Stimulated activated CD8-positive, alpha-beta memory T cell treated with anti-CD3 and anti-CD28 coated beads, Interleukin-7, amount 100 ng/mL, for 24 hours (primary cell): ENCODE measurements around the gene IL19.

Source experiments
- DNase-seq: peaks from one replicate; pipeline ENCODE4 v3.0.0-alpha.2; 2020; ENCODE audit warnings: low read depth

Gene IL19

GRCh38 chr1:206800891-206801290, 30.3 kb downstream of the IL19 start:
- no peak for DNase-seq

GRCh38 chr1:206801467-206801866, 30.9 kb downstream of the IL19 start:
- DNase-seq = no peak

GRCh38 chr1:206802401-206802800, 31.8 kb downstream of the IL19 start:
- DNase-seq = no peak

GRCh38 chr1:206803221-206803730, 32.7 kb downstream of the IL19 start:
- peak; percentile 40 for DNase-seq

DNA sequence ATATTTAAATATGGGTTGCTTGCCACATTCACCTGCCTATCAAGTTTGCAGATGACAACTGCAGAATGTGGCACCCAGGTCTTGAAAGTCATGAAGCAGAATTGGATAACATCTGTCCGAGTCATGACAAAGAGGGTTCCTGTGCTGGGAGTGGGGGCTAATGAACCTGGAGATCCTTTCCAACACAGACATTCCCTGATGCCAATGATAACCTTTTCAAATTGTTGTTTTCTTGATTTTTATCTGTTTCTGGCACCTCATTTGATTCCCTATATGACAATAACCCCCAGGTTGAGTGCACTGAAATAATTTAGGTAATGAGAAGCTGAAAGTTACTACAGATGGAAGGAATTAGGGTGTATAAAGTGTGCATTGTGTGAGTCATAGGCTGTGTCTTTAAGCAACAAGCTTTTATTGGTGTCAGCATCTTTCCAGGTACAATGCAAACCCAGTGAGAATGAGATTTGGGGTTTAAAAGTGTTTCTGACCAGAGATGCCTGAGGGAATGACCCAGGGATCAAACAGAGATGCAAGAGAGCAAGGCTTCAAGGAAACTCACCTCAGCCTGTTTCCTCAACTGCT, 33.7 kb downstream of the IL19 start:
- no peak for DNase-seq

DNA sequence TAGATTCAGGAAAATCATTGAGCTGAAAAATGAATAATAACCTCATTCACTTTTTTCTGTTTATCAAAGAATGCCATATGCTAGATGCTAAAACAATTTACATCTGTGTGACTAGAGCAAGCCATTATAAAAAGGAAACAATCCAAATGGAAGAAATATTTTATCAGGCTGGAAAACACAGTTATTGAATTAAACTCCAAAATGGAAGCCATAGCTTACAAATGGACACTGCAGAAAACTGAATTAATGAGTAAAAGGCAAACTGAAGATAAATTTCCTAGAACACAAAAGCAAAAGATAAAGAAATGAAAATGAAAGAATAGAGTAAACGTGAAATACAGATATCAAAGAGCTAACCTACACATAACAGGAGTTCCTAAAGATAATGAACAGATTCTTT, 34.8 kb downstream of the IL19 start:
- DNase-seq = no peak

DNA sequence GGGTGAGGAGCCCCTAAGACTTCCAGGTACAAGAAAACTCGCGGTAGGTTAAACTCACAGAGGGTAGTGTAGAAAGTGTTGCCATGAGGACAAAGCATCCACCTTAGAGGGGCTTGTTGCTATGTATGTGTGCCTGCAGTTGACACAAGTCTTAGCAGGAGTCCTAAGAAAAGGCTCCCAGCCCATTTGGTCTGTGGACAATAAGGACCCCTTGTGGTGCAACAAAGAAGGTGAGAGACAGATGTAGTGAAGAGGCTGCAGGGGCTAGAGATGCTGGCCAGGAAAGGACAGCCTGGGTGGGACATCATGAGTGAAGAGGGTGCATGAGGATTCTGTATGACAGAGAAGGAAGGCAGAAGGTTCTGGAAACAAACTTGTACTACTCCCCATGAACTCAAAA, 38.0 kb downstream of the IL19 start:
- no peak for DNase-seq

GRCh38 chr1:206809504-206810084, 39.0 kb downstream of the IL19 start:
- DNase-seq = no peak

DNA sequence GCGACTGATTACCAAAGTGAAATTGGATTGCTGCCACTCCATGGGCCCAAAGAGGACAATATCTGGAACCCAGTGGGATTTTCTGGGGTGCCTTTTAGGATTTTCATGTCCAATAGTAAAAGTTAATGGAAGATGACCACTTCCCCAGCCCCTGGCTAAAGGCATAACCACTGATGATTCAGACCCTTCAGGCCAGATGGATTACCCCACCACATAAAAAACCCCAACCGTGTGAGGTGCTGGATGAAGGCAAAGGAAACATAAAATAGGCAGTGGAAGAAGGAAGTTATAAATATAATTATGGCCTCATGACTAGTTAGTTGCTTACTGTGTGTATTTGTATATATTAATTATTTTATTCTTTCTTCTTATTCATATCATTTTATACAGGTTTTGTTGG, 41.9 kb downstream of the IL19 start:
- no peak for DNase-seq

- no peak for DNase-seq
Observed at GRCh38 chr1:206814716-206815341, 44.3 kb downstream of the IL19 start.

GRCh38 chr1:206816390-206817287, 46.1 kb downstream of the IL19 start:
- no peak for DNase-seq

- no peak for DNase-seq
Observed at GRCh38 chr1:206821493-206821892, 50.9 kb downstream of the IL19 start.

- DNase-seq = no peak
Observed at GRCh38 chr1:206823727-206824126, 53.2 kb downstream of the IL19 start.

GRCh38 chr1:206824331-206824730, 53.8 kb downstream of the IL19 start:
- no peak for DNase-seq

- DNase-seq = no peak
Observed at GRCh38 chr1:206826394-206826793, 55.8 kb downstream of the IL19 start.

GRCh38 chr1:206828061-206828460, 57.5 kb downstream of the IL19 start:
- DNase-seq = no peak

- no peak for DNase-seq
Observed at GRCh38 chr1:206828765-206829164, 58.2 kb downstream of the IL19 start.

GRCh38 chr1:206829282-206829681, 58.7 kb downstream of the IL19 start:
- no peak for DNase-seq

DNA sequence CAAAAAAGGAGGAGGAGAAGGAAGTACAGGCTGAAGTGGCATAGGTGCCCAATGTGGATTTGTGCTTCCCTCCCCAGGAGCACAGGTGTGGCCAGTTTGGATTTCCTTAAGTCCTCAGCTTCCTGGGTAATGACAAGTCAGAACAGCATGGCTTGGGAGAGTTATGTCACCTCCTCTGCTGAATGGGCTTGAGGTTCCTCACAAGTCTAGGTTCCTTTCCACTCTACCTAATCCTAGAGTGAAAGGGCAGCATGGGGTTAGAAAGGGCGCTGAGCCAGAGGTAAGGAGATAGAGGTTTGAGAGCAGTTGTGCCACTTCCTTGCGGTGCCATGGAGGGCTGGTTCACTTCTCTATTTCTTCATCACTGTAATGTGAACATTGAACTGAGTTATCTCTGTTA, 59.3 kb downstream of the IL19 start:
- no peak for DNase-seq

DNA sequence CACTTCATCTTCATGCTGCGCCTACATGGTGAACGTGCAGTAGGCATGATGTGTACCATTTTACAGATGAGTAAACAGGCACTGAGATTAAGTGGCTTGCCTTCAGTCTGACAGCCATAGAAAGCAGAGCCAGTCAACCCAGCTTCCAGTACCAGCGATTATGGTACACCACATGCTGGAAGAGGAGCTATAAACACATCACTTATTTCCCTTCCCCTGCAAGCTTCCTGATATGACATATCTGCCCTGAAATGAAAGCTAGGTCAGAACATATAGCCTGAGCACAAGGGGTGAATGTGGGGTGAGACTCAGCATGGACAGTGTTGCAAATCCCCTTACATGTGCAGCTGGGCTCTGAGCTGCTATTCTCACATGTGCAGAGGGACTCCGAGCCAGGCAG, 61.1 kb downstream of the IL19 start:
- DNase-seq = no peak

GRCh38 chr1:206832352-206832880, 61.8 kb downstream of the IL19 start:
- no peak for DNase-seq

DNA sequence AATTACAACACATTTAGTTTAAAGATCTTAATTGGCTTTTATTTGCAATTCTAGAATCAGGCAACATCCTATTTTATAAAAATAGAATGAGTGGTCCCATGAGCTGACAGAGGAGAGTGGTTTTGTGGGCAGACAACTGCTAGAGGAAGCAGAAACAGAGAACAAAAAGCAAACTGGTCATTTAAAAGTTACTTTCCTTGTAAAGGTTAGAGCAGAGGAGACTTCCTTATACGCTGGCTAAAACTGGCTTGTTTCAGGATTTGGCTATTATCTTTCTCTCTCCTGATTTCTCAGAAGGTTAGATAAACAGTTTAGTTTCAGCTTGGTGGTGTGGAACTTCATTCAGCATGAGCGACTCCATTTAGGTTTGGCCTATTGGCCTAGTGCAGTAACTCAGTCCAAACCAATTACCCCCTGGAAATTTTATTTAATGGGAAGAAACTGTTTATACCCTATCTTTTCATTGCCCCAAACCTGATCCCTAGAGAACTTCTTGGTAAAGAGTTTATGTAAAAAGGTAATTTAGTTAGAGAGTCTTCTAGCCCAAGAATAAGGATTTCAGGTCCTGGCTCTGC, 62.6 kb downstream of the IL19 start:
- DNase-seq = no peak
